SK-N-SH (cell line): ENCODE results near the gene UBE2G1. TPM values are rescaled to one million over a fixed set of nuclear protein-coding genes. Genes with fewer than 3 reads are reported as not detected.
"Not testable (repeated sequence)": the region's sequence is repeated elsewhere in the genome, so short reads cannot be mapped to it uniquely, and the experiment has no call there.

Source experiments
- CTCF ChIA-PET: fragments of 300-600, 350-600 bp; formaldehyde crosslinking; extraction: SDS; loops from one replicate; lab custom pipeline; 2021; lab: Yijun Ruan, JAX
- POLR2A ChIA-PET: fragments of 350-600 bp; sonication (Branson Sonifier 250); formaldehyde crosslinking; extraction: SDS; loops from one replicate; lab custom pipeline; 2020; ENCODE audit warnings: antibody characterized with exemption, inconsistent platforms; lab: Yijun Ruan, JAX
- DNase-seq: peaks from one replicate; pipeline ENCODE4 v3.0.0; 2012
- H2AFZ ChIP-seq: fragments of 200-600 bp; sonication (generic); 2 replicates; pipeline ENCODE4 v1.8.1; 2016; ENCODE audit warnings: antibody characterized with exemption, mild to moderate bottlenecking, low read depth
- H3F3A ChIP-seq: fragments of 200-600 bp; sonication (generic); replicated peaks from 2 replicates; pipeline ENCODE3; 2016; ENCODE audit warnings: antibody characterized with exemption, mild to moderate bottlenecking; ENCODE audit not compliant: insufficient read depth
- H3K27ac ChIP-seq, 2 experiments: fragments of 200-500 bp in 1 of 2; fragments of 200-600 bp in 1 of 2; sonication (Bioruptor generic) in 1 of 2; sonication (generic), shearing (Covaris generic) in 1 of 2; 2 replicates each; pipeline versions ENCODE4 v1.5.1 to v1.6.1; 2014 to 2016; ENCODE audit warnings: low read depth in 2 of 2, inconsistent platforms in 1 of 2, low read length in 1 of 2, mild to moderate bottlenecking in 1 of 2, mixed read lengths in 1 of 2
- H3K27me3 ChIP-seq: fragments of 200-600 bp; sonication (generic), shearing (Covaris generic); 2 replicates; pipeline ENCODE4 v1.6.1; 2016; ENCODE audit warnings: mixed run types; ENCODE audit not compliant: insufficient read depth
- H3K36me3 ChIP-seq, 2 experiments: fragments of 200-500 bp in 1 of 2; fragments of 200-600 bp in 1 of 2; sonication (Bioruptor generic) in 1 of 2; sonication (generic) in 1 of 2; replicated peaks in 1 of 2; 2 replicates each; pipeline versions ENCODE3 to v1.5.1; 2014 to 2016; ENCODE audit warnings: low read length in 1 of 2, mild to moderate bottlenecking in 1 of 2; ENCODE audit not compliant: insufficient read depth in 2 of 2, control insufficient read depth in 1 of 2
- H3K4me1 ChIP-seq, 2 experiments: fragments of 200-500 bp in 1 of 2; fragments of 200-600 bp in 1 of 2; sonication (Bioruptor generic) in 1 of 2; sonication (generic), shearing (Covaris generic) in 1 of 2; 2 replicates each; pipeline versions ENCODE4 v1.5.1 to v1.6.1; 2014 to 2016; ENCODE audit warnings: low read depth in 1 of 2, low read length in 1 of 2, mixed run types in 1 of 2; ENCODE audit not compliant: insufficient read depth in 2 of 2, control insufficient read depth in 1 of 2
- H3K4me2 ChIP-seq: fragments of 200-600 bp; sonication (generic), shearing (Covaris generic); 2 replicates; pipeline ENCODE4 v1.6.1; 2017; ENCODE audit warnings: mixed run types
- H3K4me3 ChIP-seq, 2 experiments: fragments of 200-500 bp in 1 of 2; fragments of 200-600 bp in 1 of 2; sonication (Bioruptor generic) in 1 of 2; sonication (generic), shearing (Covaris generic) in 1 of 2; 2 replicates each; pipeline versions ENCODE4 v1.5.1 to v1.8.1; 2014 to 2016; ENCODE audit warnings: low read depth in 2 of 2, inconsistent platforms in 1 of 2, low read length in 1 of 2, mild to moderate bottlenecking in 1 of 2, mixed read lengths in 1 of 2, moderate library complexity in 1 of 2
- H3K79me2 ChIP-seq: fragments of 200-600 bp; sonication (generic); 2 replicates; pipeline ENCODE4 v1.8.1; 2017; ENCODE audit warnings: mild to moderate bottlenecking; ENCODE audit not compliant: insufficient read depth
- H3K9ac ChIP-seq: fragments of 200-600 bp; sonication (generic); 2 replicates; pipeline ENCODE4 v1.6.1; 2017; ENCODE audit warnings: mixed run types
- H3K9me2 ChIP-seq: fragments of 200-600 bp; sonication (generic); 2 replicates; pipeline ENCODE4 v1.6.1; 2017; ENCODE audit warnings: mixed run types
- H3K9me3 ChIP-seq: fragments of 200-600 bp; sonication (generic); 2 replicates; pipeline ENCODE4 v1.6.1; 2017; ENCODE audit warnings: mixed run types, mild to moderate bottlenecking, moderate library complexity
- H4K20me1 ChIP-seq: fragments of 200-600 bp; sonication (generic); 2 replicates; pipeline ENCODE4 v1.6.1; 2017; ENCODE audit warnings: mild to moderate bottlenecking, mixed run types; ENCODE audit not compliant: insufficient read depth
- EZH2phosphoT487 ChIP-seq: fragments of 200-600 bp; sonication (generic); IDR thresholded peaks from 2 replicates; pipeline ENCODE4 v1.6.1; 2017; ENCODE audit warnings: low read depth, mixed run types, mild to moderate bottlenecking, antibody characterized with exemption, moderate library complexity, borderline replicate concordance
- FOSL2 ChIP-seq: IDR thresholded peaks from 2 replicates; pipeline ENCODE4 v1.4.0; 2012; ENCODE audit warnings: low read depth, mild to moderate bottlenecking, moderate library complexity, borderline replicate concordance
- GATA2 ChIP-seq: sonication (generic); formaldehyde crosslinking; IDR thresholded peaks from 2 replicates; pipeline ENCODE4 v1.5.0; 2020; ENCODE audit warnings: mild to moderate bottlenecking, missing genetic modification reagents
- TAF1 ChIP-seq: IDR thresholded peaks from 2 replicates; pipeline ENCODE4 v1.6.1; 2012; ENCODE audit warnings: low read depth, mild to moderate bottlenecking, low read length, moderate library complexity, borderline replicate concordance
- WGBS: methylation state at CpG from one replicate; pipeline ENCODE4 v1.1.6; 2017; ENCODE audit warnings: low lambda C conversion rate; 5-methylcytosine and 5-hydroxymethylcytosine counted together
- polyA plus RNA-seq, 3 experiments: library from polyadenylated mRNA; depleted of rRNA; stranded (reverse); fragments of >200 nt; gene quantifications; 2 replicates each; pipeline ENCODE4 v1.2.3, GENCODE V29; 2012
- TF ChIP-seq, protein P1 (sequence below): IDR thresholded peaks from 2 replicates; pipeline ENCODE4 v1.6.1; 2012; ENCODE audit warnings: mild to moderate bottlenecking, low read depth, low read length, moderate library complexity

Gene UBE2G1
- polyA plus RNA-seq, 1 of the 3 experiments (the other 2 are of a cell fraction) = 23.2 TPM

DNA sequence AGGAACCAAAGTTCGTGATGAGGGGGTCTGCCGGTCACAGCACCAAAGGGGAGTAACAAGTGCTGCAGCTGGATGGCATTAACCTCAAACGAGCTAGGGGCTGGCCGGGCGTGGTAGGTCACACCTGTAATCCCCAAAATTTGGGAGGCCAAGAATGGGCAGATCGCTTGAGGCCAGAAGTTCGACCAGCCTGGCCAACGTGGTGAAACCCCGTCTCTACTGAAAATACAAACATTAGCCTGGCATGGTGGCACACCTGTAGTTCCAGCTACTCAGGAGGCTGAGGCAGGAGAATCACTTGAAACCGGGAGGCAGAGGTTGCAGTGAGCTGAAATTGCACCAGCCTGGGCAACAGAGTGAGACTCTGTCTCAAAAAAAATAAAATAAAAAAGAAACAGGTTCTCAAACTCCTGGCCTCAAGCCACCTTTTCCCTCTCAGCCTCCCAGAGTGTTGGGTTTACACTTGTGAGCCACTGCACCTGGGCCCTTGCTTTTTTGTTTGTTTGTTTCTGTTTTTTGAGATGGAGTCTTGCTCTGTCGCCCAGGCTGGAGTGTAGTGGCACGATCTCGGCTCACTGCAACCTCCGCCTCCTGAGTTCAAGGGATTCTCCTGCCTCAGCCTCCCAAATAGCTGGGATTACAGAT is 9.4 kb upstream of the UBE2G1 start:
- H3K79me2 ChIP-seq, H3K27ac ChIP-seq, DNase-seq, H3K27me3 ChIP-seq, H3K4me2 ChIP-seq, H3K9me2 ChIP-seq, H3K36me3 ChIP-seq, H3K9ac ChIP-seq, H3F3A ChIP-seq, CTCF ChIA-PET, H3K4me3 ChIP-seq, H3K4me1 ChIP-seq, H4K20me1 ChIP-seq, H2AFZ ChIP-seq, H3K9me3 ChIP-seq: not testable (repeated sequence)
- WGBS = 80% methylated on average over 10 of the region's 14 CpGs
- POLR2A ChIA-PET = interaction anchor here (0.6 kb wide), 1 partner anchor 23 kb away, joined by 3 read pairs; no protein-coding TSS in a partner anchor

DNA sequence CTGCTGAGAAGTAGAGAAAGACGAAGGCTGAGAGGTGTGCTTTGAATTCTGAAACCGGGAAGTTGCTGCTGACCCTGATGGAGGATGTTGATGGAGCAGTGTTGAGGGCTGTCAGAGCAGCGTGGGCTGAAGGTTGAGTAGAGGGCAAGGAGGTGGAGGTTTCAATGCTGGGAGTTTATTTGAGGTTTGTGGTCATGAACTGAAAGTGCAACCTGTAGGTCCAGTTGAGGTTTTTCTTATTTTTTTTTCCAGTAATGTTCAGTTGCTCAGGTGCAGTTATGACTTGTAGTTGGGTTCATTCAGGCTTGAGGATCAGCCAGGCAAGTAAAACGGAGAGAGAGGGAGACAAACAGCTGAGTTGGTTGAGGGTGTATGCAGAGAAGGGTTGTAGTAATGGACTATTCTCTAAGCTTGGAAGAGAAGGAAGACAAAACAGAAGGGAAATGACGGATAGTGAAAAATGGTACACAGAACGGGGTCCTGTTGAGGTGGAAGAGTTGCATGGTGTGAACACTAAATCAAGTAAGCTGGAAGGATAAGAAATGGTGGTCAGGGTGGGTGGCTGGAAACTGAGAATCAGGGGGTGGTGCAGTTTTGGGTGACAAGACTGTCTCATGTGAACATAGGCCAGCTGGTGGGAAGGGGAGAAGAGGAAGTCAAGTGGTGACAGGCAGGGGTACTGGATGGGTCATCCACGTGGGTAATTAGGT is 8.7 kb upstream of the UBE2G1 start:
- ChIA-PET CTCF (no interaction called here), POLR2A (interaction anchor here (0.6 kb wide), 1 partner anchor 23 kb away, joined by 3 read pairs; no protein-coding TSS in a partner anchor)
- no peak overlapping the region for H3K9ac ChIP-seq
- no peak overlapping the region for H2AFZ ChIP-seq
- H3F3A ChIP-seq = no peaks in the 10 kb centered on the region
- H3K79me2 ChIP-seq = no peaks in the 10 kb centered on the region
- no peaks in the 10 kb centered on the region for H4K20me1 ChIP-seq
- H3K9me3 ChIP-seq = no peaks in the 10 kb centered on the region
- no peaks in the 10 kb centered on the region for H3K4me1 ChIP-seq
- no peaks in the 10 kb centered on the region for H3K27me3 ChIP-seq
- H3K4me3 ChIP-seq = no peak overlapping the region
- H3K27ac ChIP-seq = no peak overlapping the region
- no peaks in the 10 kb centered on the region for H3K9me2 ChIP-seq
- DNase-seq = no peak
- 70% methylated on average over 7 of the region's 7 CpGs for WGBS
- no peak overlapping the region for H3K4me2 ChIP-seq
- no peaks in the 10 kb centered on the region for H3K36me3 ChIP-seq
- TF ChIP-seq, protein P1, sequence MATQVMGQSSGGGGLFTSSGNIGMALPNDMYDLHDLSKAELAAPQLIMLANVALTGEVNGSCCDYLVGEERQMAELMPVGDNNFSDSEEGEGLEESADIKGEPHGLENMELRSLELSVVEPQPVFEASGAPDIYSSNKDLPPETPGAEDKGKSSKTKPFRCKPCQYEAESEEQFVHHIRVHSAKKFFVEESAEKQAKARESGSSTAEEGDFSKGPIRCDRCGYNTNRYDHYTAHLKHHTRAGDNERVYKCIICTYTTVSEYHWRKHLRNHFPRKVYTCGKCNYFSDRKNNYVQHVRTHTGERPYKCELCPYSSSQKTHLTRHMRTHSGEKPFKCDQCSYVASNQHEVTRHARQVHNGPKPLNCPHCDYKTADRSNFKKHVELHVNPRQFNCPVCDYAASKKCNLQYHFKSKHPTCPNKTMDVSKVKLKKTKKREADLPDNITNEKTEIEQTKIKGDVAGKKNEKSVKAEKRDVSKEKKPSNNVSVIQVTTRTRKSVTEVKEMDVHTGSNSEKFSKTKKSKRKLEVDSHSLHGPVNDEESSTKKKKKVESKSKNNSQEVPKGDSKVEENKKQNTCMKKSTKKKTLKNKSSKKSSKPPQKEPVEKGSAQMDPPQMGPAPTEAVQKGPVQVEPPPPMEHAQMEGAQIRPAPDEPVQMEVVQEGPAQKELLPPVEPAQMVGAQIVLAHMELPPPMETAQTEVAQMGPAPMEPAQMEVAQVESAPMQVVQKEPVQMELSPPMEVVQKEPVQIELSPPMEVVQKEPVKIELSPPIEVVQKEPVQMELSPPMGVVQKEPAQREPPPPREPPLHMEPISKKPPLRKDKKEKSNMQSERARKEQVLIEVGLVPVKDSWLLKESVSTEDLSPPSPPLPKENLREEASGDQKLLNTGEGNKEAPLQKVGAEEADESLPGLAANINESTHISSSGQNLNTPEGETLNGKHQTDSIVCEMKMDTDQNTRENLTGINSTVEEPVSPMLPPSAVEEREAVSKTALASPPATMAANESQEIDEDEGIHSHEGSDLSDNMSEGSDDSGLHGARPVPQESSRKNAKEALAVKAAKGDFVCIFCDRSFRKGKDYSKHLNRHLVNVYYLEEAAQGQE = no peak
- no peak for TF ChIP-seq GATA2 (CRISPR knock-in tag)
- no peak for TF ChIP-seq EZH2phosphoT487
- no peak for TF ChIP-seq TAF1
- TF ChIP-seq FOSL2 = no peak
